Effector memory CD8-positive, alpha-beta T cell (primary cell): Measurements from ENCODE around the gene SPTB.

ENCODE experiments used
- ATAC-seq: fragments of 150-1000 bp; cut with Tn5 transposase; replicated peaks from 2 replicates; pipeline ENCODE4 v1.10.0; 2021; ENCODE audit warnings: mild to moderate bottlenecking, moderate library complexity
- DNase-seq, 3 experiments: peaks; one replicate each; pipeline ENCODE4 v3.0.0; 2021
- H3K27ac Mint-ChIP-seq, 2 donors: one replicate each; pipeline ENCODE4 v1.8.0; 2022; ENCODE audit warnings: mild to moderate bottlenecking in 2 of 2, mixed read lengths in 2 of 2, moderate library complexity in 2 of 2
- H3K27me3 Mint-ChIP-seq, 2 donors: one replicate each; pipeline ENCODE4 v1.8.0; 2022; ENCODE audit warnings: mixed read lengths in 2 of 2
- H3K36me3 Mint-ChIP-seq: one replicate; pipeline ENCODE4 v1.8.0; 2022; ENCODE audit warnings: mild to moderate bottlenecking, moderate library complexity, mixed read lengths; ENCODE audit not compliant: insufficient read depth
- H3K4me1 Mint-ChIP-seq, 2 donors: one replicate each; pipeline ENCODE4 v1.8.0; 2022; ENCODE audit warnings: low read depth in 2 of 2, mixed read lengths in 2 of 2
- H3K4me3 Mint-ChIP-seq, 2 donors: one replicate each; pipeline ENCODE4 v1.8.0; 2022; ENCODE audit warnings: mild to moderate bottlenecking in 2 of 2, mixed read lengths in 2 of 2, moderate library complexity in 2 of 2
- H3K9me3 Mint-ChIP-seq, 2 donors: one replicate each; pipeline ENCODE4 v1.8.0; 2022; ENCODE audit warnings: mixed read lengths in 2 of 2

Gene SPTB

DNA sequence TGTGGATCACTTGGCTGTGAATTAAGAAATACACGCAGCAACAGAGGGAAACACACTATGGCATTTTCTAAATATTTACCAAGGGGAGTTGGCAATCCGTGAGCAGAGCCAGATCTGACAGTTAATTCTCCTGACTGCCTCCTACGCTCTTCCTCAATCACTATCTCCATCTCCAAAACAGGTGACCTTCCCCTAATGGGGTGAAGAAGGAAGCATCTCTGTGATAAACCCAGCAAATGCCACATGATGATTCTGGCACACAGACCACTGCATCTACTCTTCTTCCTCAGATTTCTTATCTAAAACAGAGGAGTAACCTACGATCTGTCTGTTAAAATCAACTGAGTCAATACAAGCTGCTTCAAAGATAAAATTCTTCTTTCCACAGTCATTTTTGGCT is 4.4 kb downstream of the SPTB start:
- Mint-ChIP-seq H3K36me3 (no peaks in the 10 kb centered on the region), H3K4me3 (no peak overlapping the region), H3K27ac (no peak overlapping the region), H3K27me3 (peaks cover 54 to 57% of the 10 kb centered on the region in 2 donors), H3K4me1 (peaks cover 2 to 3% of the 10 kb centered on the region in 2 donors), H3K9me3 (no peaks in the 10 kb centered on the region)
- no peak for ATAC-seq
- no peak for DNase-seq

DNA sequence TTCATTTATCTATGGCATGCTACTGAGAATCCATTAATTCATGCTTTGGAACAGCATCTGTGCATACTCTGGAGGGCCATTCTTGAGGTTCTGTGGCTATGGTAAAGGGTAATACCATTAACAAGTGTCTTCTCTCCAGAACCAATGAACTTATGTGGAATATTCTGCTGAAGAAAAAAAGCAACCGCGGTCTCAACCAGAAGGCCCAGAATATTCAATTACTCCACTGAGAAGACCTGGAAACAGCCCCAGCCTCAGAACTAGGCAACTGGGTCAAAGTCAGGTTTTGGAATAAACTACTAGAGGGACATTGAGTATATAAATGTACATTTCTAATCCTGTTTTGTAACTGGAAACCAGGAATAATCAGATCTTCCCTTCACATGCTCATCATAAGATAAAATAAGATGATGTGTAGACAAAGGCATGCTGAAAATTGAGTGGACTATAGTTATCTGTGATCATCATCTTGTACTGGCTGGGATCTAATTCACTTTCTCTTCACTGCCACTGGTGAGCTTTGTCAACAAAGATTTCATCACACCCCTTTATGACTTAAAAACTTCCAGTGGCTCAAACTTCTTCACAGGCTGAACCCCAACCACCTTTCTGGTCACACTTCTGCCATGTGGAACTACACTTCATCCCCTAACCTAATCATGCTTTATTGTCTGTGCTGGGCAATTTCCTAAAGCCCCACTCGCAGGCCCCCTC is 6.0 kb downstream of the SPTB start:
- DNase-seq, result no peak
- Mint-ChIP-seq H3K36me3 (no peaks in the 10 kb centered on the region), H3K27me3 (peaks cover 46 to 52% of the 10 kb centered on the region in 2 donors), H3K27ac (no peak overlapping the region), H3K4me1 (no peaks in the 10 kb centered on the region), H3K4me3 (no peak overlapping the region), H3K9me3 (no peaks in the 10 kb centered on the region)
- no peak for ATAC-seq

DNA sequence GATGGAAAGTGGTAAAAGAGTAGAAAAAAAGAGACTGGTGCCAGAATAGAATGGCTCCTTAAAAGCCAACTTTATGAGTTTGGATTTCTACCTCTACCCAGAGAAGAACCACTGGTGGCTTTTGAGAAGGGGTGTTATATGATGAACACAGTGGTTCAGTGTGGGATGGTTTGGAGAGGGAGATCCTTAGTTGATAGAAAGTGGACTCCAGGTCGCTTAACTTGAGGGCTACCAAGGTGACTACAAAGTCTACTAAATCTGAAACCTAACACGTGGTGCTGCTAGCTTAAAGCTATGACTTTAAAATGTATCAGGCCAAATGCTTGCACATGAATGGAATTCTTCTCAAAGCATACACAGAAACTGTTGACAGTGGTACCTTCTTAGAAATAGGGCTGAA is 8.4 kb downstream of the SPTB start:
- H3K36me3 Mint-ChIP-seq, result no peaks in the 10 kb centered on the region
- no peak overlapping the region for H3K4me3 Mint-ChIP-seq
- no peaks in the 10 kb centered on the region for H3K4me1 Mint-ChIP-seq
- ATAC-seq (no peak), DNase-seq (no peak)
- no peaks in the 10 kb centered on the region for H3K9me3 Mint-ChIP-seq
- no peak overlapping the region for H3K27ac Mint-ChIP-seq
- peaks cover 50 to 51% of the 10 kb centered on the region in 2 donors for H3K27me3 Mint-ChIP-seq

DNA sequence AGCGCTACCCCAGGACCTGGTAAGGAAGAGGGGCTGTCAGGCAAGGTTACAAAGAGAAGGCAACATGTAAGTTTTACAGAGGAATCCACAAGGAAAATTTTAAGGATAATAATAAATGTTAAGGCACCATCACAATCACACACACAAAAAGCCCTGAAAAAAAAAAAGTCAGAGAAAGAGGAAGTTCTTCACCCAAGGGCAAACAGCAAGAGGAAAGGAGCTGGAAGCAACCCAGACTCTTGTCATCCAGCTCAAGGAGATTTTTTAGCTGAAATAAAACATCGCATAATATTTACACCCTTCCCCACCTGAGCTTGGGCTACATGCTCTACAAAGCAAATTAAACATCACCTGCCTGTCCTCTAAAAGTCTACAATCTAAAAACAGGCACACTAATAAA is 9.5 kb downstream of the SPTB start:
- peaks cover 61% of the 10 kb centered on the region in 2 donors for H3K27me3 Mint-ChIP-seq
- no peak overlapping the region for H3K27ac Mint-ChIP-seq
- H3K9me3 Mint-ChIP-seq, result no peaks in the 10 kb centered on the region
- ATAC-seq (no peak), DNase-seq (no peak)
- H3K4me1 Mint-ChIP-seq, result no peaks in the 10 kb centered on the region
- no peak overlapping the region for H3K4me3 Mint-ChIP-seq
- no peaks in the 10 kb centered on the region for H3K36me3 Mint-ChIP-seq

DNA sequence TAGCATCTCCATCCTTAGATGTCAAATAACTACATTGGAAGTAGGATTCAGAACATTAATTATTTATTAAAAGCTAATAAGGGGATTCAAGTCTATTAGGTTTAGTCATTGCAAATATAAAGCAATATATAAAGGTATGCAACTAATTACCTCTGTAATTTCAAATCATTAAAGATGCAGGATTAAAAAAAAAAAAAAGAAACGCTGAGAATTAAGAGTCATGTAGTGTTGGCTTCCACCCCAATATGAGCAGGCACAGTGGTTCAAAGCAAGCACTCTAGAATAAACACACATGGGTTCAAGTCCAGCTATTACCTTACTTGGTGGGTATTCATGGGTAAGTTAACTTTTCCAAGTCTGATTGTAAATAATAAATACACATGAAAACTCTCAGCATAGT is 10.9 kb downstream of the SPTB start:
- Mint-ChIP-seq H3K27me3 (peaks cover 53 to 69% of the 10 kb centered on the region in 2 donors), H3K9me3 (no peaks in the 10 kb centered on the region), H3K4me1 (no peaks in the 10 kb centered on the region), H3K4me3 (no peak overlapping the region), H3K36me3 (no peaks in the 10 kb centered on the region), H3K27ac (no peak overlapping the region)
- DNase-seq, result no peak
- ATAC-seq, result no peak

DNA sequence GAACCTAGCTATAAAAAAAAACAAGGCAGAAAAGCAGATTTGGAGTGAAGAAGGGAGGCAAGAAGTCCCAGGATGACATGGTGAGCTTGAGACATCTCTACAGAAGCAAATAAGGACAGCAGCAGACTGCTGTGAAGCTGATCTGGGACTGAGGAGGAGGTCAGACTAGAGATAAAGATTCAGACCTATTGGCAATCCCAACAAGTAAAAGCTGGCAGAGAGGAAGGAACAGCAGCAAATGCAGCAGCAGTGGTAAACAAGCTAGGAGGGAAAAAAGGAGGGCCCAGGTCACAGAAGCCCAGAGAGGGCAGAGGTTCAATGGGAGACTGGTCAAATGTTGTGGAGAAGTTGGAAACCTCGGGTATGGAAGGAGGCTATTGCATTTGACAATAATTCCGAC is 11.3 kb downstream of the SPTB start:
- H3K36me3 Mint-ChIP-seq, result no peaks in the 10 kb centered on the region
- DNase-seq, result no peak
- H3K4me1 Mint-ChIP-seq, result no peaks in the 10 kb centered on the region
- no peak overlapping the region for H3K4me3 Mint-ChIP-seq
- ATAC-seq, result no peak
- H3K27ac Mint-ChIP-seq, result no peak overlapping the region
- H3K27me3 Mint-ChIP-seq, result peaks cover 51 to 70% of the 10 kb centered on the region in 2 donors
- no peaks in the 10 kb centered on the region for H3K9me3 Mint-ChIP-seq

DNA sequence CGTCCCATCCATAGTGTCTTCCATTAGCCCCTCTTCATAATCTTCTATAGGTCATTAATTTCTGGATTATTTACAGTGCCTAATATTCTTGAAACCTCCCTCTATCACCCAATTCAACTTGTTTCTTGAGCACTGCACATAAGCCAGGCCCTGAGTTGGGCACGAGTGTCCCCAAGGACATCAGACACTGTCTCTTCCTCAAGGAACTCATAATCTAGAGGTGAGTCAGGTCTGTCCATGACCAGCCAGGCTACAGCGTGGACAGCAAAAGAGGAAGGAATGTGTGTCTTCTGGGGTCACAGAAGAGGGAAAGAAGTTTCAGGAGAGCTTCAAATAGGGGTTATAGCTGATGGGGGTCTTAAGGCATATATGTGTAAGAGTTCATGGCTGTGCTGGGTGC is 12.5 kb downstream of the SPTB start:
- H3K27me3 Mint-ChIP-seq, result peaks cover 43 to 63% of the 10 kb centered on the region in 2 donors
- no peak for ATAC-seq
- no peak overlapping the region for H3K4me3 Mint-ChIP-seq
- H3K9me3 Mint-ChIP-seq, result no peaks in the 10 kb centered on the region
- no peak overlapping the region for H3K27ac Mint-ChIP-seq
- no peaks in the 10 kb centered on the region for H3K36me3 Mint-ChIP-seq
- DNase-seq, result no peak
- H3K4me1 Mint-ChIP-seq, result no peaks in the 10 kb centered on the region

DNA sequence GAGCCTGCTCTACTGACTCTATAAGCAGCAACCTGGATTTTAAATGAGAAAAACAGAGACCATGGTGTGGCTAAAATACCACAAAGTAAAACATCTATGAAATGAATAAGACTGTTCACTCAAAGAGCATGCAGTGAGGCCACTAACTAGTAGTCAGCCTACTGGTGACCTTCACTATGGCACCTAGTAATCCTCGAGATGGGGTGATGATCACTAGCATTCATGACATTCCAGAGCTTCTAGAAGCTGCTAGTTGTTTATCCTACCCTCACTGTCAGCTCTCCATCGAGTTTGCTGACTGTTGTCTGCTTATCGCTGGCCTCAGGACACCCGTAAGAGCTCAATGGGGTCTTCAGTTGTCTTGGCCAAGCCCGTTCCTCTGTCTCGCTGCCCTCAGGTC is 13.7 kb downstream of the SPTB start:
- Mint-ChIP-seq H3K4me3 (no peak overlapping the region), H3K4me1 (no peaks in the 10 kb centered on the region), H3K9me3 (no peaks in the 10 kb centered on the region), H3K27ac (no peak overlapping the region), H3K27me3 (peaks cover 53 to 67% of the 10 kb centered on the region in 2 donors), H3K36me3 (no peaks in the 10 kb centered on the region)
- ATAC-seq (no peak), DNase-seq (no peak)

DNA sequence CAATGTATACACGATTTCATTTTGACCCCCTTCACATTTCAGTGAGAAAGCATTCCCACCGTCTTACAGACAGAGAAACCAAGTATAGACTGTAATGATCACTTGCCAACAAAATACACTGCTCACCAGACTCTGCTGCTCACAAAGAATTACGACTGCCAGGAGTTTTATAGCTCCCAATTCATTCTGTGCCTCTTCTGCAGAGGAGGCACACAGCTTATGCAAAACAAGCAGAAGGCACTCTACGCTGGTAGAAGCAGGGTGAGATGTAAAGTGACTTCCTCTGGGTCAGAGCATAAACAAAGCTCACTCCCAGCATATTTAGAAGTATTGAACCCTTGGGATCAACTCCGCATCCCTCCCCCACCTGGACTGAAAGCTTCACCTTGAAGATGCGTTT is 14.6 kb downstream of the SPTB start:
- Mint-ChIP-seq H3K36me3 (no peaks in the 10 kb centered on the region), H3K27ac (no peak overlapping the region), H3K4me3 (no peak overlapping the region), H3K9me3 (no peaks in the 10 kb centered on the region), H3K27me3 (peaks cover 50 to 60% of the 10 kb centered on the region in 2 donors), H3K4me1 (no peaks in the 10 kb centered on the region)
- DNase-seq (no peak), ATAC-seq (no peak)

DNA sequence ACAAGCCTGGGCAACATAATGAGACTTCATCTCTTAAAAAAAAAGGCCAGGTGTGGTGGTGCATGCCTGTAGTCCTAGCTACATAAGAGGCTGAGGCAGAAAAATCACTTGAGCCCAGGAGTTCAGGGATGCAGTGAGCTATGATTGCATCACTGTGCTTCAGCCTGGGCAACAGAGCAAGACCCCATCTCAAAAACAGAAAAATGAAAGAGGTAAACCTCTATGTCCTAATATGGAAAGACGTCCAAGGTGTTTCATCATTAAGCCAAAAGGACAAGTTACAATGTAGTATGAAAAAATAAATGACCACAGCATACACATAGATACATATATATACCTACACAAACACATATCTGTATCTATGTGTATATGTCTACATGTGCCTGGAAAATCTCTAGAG is 15.4 kb downstream of the SPTB start:
- Mint-ChIP-seq H3K36me3 (no peaks in the 10 kb centered on the region), H3K27me3 (peaks cover 50 to 60% of the 10 kb centered on the region in 2 donors), H3K4me1 (no peaks in the 10 kb centered on the region), H3K4me3 (no peak overlapping the region), H3K9me3 (no peaks in the 10 kb centered on the region), H3K27ac (no peak overlapping the region)
- DNase-seq (no peak), ATAC-seq (no peak)

DNA sequence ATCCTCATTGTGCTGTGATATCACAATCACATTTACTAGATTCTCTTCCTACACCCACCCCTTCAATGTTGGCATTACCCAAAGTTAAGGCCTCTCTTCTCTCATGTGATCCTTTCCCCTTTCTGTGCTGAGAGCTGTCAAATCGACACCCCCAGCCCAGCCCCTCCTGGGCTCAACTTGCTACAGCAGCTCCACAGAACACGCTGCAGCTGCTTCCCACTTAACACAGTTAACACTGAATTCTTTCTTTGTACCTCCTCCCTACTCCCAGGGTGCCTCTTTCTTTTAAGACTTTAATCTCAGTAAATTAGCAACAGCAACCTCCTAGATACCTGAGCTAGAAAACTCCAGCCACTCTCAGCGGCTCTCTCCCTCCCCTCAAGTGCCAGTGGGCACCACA is 17.8 kb downstream of the SPTB start:
- Mint-ChIP-seq H3K36me3 (no peaks in the 10 kb centered on the region), H3K4me1 (no peaks in the 10 kb centered on the region)
- DNase-seq, result no peak

DNA sequence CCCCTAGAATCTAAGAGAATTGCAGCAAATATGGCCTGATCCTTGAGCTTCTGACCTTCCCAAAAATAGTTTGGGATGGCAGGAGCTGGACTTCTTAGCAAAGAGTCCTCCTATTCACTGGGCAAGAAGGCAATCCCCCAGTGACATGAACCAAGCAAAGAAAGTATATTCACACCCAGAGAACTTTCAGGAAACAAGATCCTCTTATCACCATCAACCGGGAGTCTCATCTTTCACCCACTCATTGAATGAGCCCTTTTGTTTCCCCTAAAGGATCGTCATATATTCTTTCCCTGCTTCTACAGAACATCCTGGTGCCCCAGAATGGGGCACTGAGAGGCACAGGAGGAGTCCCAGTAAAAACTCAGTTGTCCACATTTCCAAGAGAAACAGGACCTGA is 19.7 kb downstream of the SPTB start:
- H3K9me3 Mint-ChIP-seq, result no peaks in the 10 kb centered on the region
- H3K36me3 Mint-ChIP-seq, result no peaks in the 10 kb centered on the region
- H3K4me3 Mint-ChIP-seq, result no peak overlapping the region
- H3K27me3 Mint-ChIP-seq, result peaks cover 26 to 39% of the 10 kb centered on the region in 2 donors
- ATAC-seq (no peak), DNase-seq (no peak)
- H3K4me1 Mint-ChIP-seq, result no peaks in the 10 kb centered on the region
- no peak overlapping the region for H3K27ac Mint-ChIP-seq

More for the DNA sequence above, 17.8 kb downstream of the SPTB start:
- Mint-ChIP-seq H3K4me3 (no peak overlapping the region), H3K27ac (no peak overlapping the region), H3K9me3 (no peaks in the 10 kb centered on the region), H3K27me3 (peaks cover 43 to 53% of the 10 kb centered on the region in 2 donors)
- no peak for ATAC-seq

DNA sequence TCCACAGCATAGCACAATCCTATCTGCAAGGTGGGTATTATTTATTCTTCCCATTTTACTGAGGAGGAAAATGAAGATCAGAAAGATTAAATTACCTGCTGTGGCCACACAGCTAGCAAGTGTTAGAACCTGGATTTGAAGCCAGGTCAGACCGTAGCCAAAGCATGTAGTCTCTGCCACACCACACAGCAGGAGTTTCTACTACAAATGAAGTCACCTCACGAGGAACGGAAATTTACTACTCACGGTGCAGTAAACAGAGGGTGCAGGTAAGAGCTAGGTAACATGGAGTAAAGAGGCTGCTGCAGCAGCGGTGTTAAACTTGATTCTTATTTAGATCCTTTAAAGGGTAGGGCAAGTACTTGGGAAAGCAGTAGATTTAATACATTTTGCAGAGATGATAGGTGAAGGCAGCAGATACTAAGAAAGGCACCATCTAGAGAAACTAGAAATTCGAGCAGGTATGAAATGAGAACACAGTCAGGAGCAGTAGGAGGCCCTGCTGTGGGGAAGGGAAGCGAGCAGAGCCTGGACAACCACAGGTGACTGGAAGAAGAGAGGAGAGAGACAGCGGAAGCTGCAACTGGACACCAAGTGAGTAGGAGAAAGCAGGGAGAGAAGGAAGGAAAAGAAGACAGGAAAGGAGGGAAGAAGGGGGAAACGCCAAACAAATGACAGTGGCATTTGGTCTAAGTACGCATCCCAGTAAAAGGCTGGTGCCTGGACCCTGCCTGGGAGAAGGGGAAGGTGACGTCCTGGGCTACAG is 21.5 kb downstream of the SPTB start:
- DNase-seq (no peak), ATAC-seq (no peak)
- H3K36me3 Mint-ChIP-seq, result no peaks in the 10 kb centered on the region
- peaks cover 28 to 31% of the 10 kb centered on the region in 2 donors for H3K27me3 Mint-ChIP-seq
- H3K4me3 Mint-ChIP-seq, result no peak overlapping the region
- H3K9me3 Mint-ChIP-seq, result no peaks in the 10 kb centered on the region
- H3K4me1 Mint-ChIP-seq, result no peaks in the 10 kb centered on the region
- no peak overlapping the region for H3K27ac Mint-ChIP-seq
